H1 (cell line): Measurements from ENCODE around the gene RYR3. TPM values are rescaled to one million over a fixed set of nuclear protein-coding genes. Genes with fewer than 3 reads are reported as not detected.

Source experiments
- CTCF ChIA-PET: fragments of 300-600 bp; sonication (Branson Sonifier 250); formaldehyde crosslinking; loops from one replicate; lab custom pipeline; 2021; ENCODE audit not compliant: partially characterized antibody; lab: Charles Lee
- POLR2A ChIA-PET: fragments of 300-600 bp; sonication (Branson Sonifier 250); formaldehyde crosslinking; loops from one replicate; lab custom pipeline; 2021; ENCODE audit warnings: inconsistent platforms; ENCODE audit not compliant: partially characterized antibody; lab: Charles Lee
- DNase-seq, 2 experiments: peaks; one replicate each; pipeline versions ENCODE4 v3.0.0 to v3.0.0-alpha.2; 2010 to 2022; ENCODE audit warnings: low spot score in 2 of 2, low read depth in 1 of 2, mixed read lengths in 1 of 2
- FAIRE-seq: peaks from 2 replicates; lab custom pipeline; 2011; peaks lifted over from hg19 to GRCh38; lab: Jason Lieb, UNC
- H2AFZ ChIP-seq: 2 replicates; pipeline ENCODE4 v1.8.1; 2012; ENCODE audit warnings: low read length, inconsistent platforms
- H2AK5ac ChIP-seq: 2 replicates; pipeline ENCODE4 v1.6.1; 2013; ENCODE audit warnings: low read depth, low read length
- H2BK120ac ChIP-seq: replicated peaks from 2 replicates; pipeline ENCODE3; 2013; ENCODE audit warnings: low read depth, low read length, inconsistent platforms
- H2BK12ac ChIP-seq: 2 replicates; pipeline ENCODE4 v1.6.1; 2013; ENCODE audit warnings: low read depth, low read length
- H2BK15ac ChIP-seq: 2 replicates; pipeline ENCODE4 v1.6.1; 2013; ENCODE audit warnings: low read length
- H2BK20ac ChIP-seq: 2 replicates; pipeline ENCODE4 v1.6.1; 2013; ENCODE audit warnings: low read length
- H2BK5ac ChIP-seq: 2 replicates; pipeline ENCODE4 v1.6.1; 2013; ENCODE audit warnings: low read depth, low read length
- H3K14ac ChIP-seq: 2 replicates; pipeline ENCODE4 v1.6.1; 2013; ENCODE audit warnings: inconsistent platforms; ENCODE audit not compliant: insufficient read length
- H3K18ac ChIP-seq: 2 replicates; pipeline ENCODE4 v1.6.1; 2013; ENCODE audit warnings: low read length; ENCODE audit errors: extremely low read depth
- H3K23ac ChIP-seq: 2 replicates; pipeline ENCODE4 v1.6.1; 2013; ENCODE audit warnings: inconsistent platforms; ENCODE audit not compliant: insufficient read length
- H3K23me2 ChIP-seq: 2 replicates; pipeline ENCODE4 v1.6.1; 2013; ENCODE audit warnings: low read depth, low read length
- H3K27ac ChIP-seq: 2 replicates; pipeline ENCODE4 v1.6.1; 2011; ENCODE audit warnings: low read depth, low read length, inconsistent platforms
- H3K27me3 ChIP-seq, 4 experiments: replicated peaks in 1 of 4; 1 replicate in 1 of 4; 2 replicates in 3 of 4; pipeline versions ENCODE4 v1.6.1 to v1.8.1; 2011 to 2013; ENCODE audit warnings: low read length in 3 of 4, mild to moderate bottlenecking in 3 of 4, inconsistent platforms in 2 of 4, mixed read lengths in 2 of 4, moderate library complexity in 1 of 4; ENCODE audit not compliant: control insufficient read depth in 3 of 4, insufficient read depth in 3 of 4; ENCODE audit errors: extremely low read depth in 1 of 4
- H3K36me3 ChIP-seq, 4 experiments: 2 replicates each; pipeline versions ENCODE4 v1.6.1 to v1.8.1; 2011 to 2013; ENCODE audit warnings: mild to moderate bottlenecking in 4 of 4, low read length in 3 of 4, moderate library complexity in 2 of 4, control low read depth in 1 of 4, inconsistent platforms in 1 of 4; ENCODE audit not compliant: insufficient read depth in 4 of 4, control insufficient read depth in 2 of 4
- H3K4ac ChIP-seq: replicated peaks from 2 replicates; pipeline ENCODE3; 2013; ENCODE audit warnings: low read length, low read depth, mixed read lengths, inconsistent platforms; ENCODE audit not compliant: insufficient read length
- H3K4me1 ChIP-seq, 4 experiments: replicated peaks in 1 of 4; 1 replicate in 1 of 4; 2 replicates in 3 of 4; pipeline versions ENCODE4 v1.6.1 to v1.8.1; 2011 to 2013; ENCODE audit warnings: low read length in 3 of 4, inconsistent platforms in 2 of 4, mixed read lengths in 1 of 4; ENCODE audit not compliant: insufficient read depth in 4 of 4, control insufficient read depth in 3 of 4
- H3K4me2 ChIP-seq, 2 experiments: 2 replicates each; pipeline versions ENCODE4 v1.6.1 to v1.8.1; 2011 to 2013; ENCODE audit warnings: low read depth in 2 of 2, low read length in 2 of 2, control low read depth in 1 of 2, inconsistent platforms in 1 of 2, mild to moderate bottlenecking in 1 of 2; ENCODE audit not compliant: insufficient read depth in 1 of 2
- H3K4me3 ChIP-seq, 4 experiments: fragments of 200-600, 300-600 bp in 1 of 4; sonication (generic), shearing (Covaris generic), sonication (Bioruptor Twin) in 1 of 4; 2 replicates each; pipeline versions ENCODE4 v1.5.1 to v1.8.1; 2011 to 2016; ENCODE audit warnings: low read length in 4 of 4, low read depth in 3 of 4, control low read depth in 2 of 4, inconsistent platforms in 2 of 4, mild to moderate bottlenecking in 2 of 4, mixed read lengths in 1 of 4, moderate library complexity in 1 of 4; ENCODE audit not compliant: insufficient read depth in 2 of 4; ENCODE audit errors: extremely low read depth in 1 of 4
- H3K56ac ChIP-seq: replicated peaks from 2 replicates; pipeline ENCODE3; 2013; ENCODE audit warnings: low read depth, mild to moderate bottlenecking, mixed read lengths, low read length, inconsistent platforms; ENCODE audit not compliant: insufficient read length
- H3K79me1 ChIP-seq: 2 replicates; pipeline ENCODE4 v1.6.1; 2013; ENCODE audit warnings: low read depth, low read length, control low read depth
- H3K79me2 ChIP-seq, 2 experiments: 2 replicates each; pipeline versions ENCODE4 v1.6.1 to v1.8.1; 2012 to 2013; ENCODE audit warnings: low read length in 2 of 2, mild to moderate bottlenecking in 2 of 2, inconsistent platforms in 1 of 2; ENCODE audit not compliant: insufficient read depth in 2 of 2, control insufficient read depth in 1 of 2
- H3K9ac ChIP-seq, 4 experiments: replicated peaks in 1 of 4; 1 replicate in 1 of 4; 2 replicates in 3 of 4; pipeline versions ENCODE4 v1.6.1 to v1.8.1; 2011 to 2013; ENCODE audit warnings: low read depth in 3 of 4, low read length in 3 of 4, control low read depth in 2 of 4, mild to moderate bottlenecking in 2 of 4, moderate library complexity in 2 of 4, inconsistent platforms in 1 of 4; ENCODE audit errors: extremely low read depth in 1 of 4
- H3K9me3 ChIP-seq, 2 experiments: 2 replicates each; pipeline versions ENCODE4 v1.6.1 to v1.8.1; 2012 to 2013; ENCODE audit warnings: mild to moderate bottlenecking in 2 of 2, moderate library complexity in 2 of 2, control low read depth in 1 of 2, inconsistent platforms in 1 of 2, low read depth in 1 of 2, low read length in 1 of 2, mixed read lengths in 1 of 2; ENCODE audit not compliant: insufficient read depth in 2 of 2
- H4K20me1 ChIP-seq, 2 experiments: replicated peaks in 1 of 2; 2 replicates each; pipeline versions ENCODE3 to v1.8.1; 2011 to 2013; ENCODE audit warnings: inconsistent platforms in 2 of 2, low read length in 2 of 2, mild to moderate bottlenecking in 1 of 2; ENCODE audit not compliant: insufficient read depth in 2 of 2, control insufficient read depth in 1 of 2
- H4K5ac ChIP-seq: 2 replicates; pipeline ENCODE4 v1.6.1; 2013; ENCODE audit warnings: low read length, low read depth, mixed read lengths, inconsistent platforms; ENCODE audit not compliant: insufficient read length
- H4K8ac ChIP-seq: 2 replicates; pipeline ENCODE4 v1.8.0; 2013; ENCODE audit warnings: mild to moderate bottlenecking, moderate library complexity, low read length, inconsistent platforms; ENCODE audit not compliant: insufficient read depth; ENCODE audit errors: extremely low read depth
- H4K91ac ChIP-seq: replicated peaks from 2 replicates; pipeline ENCODE3; 2013; ENCODE audit warnings: low read length, mixed read lengths, inconsistent platforms; ENCODE audit not compliant: insufficient read length
- ASH2L ChIP-seq: fragments of 200-600, 300-600 bp; sonication (generic); IDR thresholded peaks from one replicate; pipeline ENCODE4 v1.7.1; 2017; ENCODE audit warnings: low read length
- CBX5 ChIP-seq: fragments of 300-800, 300-1000 bp; sonication (generic); IDR thresholded peaks from 2 replicates; pipeline ENCODE4 v1.7.1; 2016; ENCODE audit warnings: antibody characterized with exemption, low read length, low read depth
- CEBPB ChIP-seq: IDR thresholded peaks from 2 replicates; pipeline ENCODE4 v1.6.1; 2012; ENCODE audit warnings: low read depth, low read length
- EP300 ChIP-seq, 2 experiments: IDR thresholded peaks; 1 replicate in 1 of 2; 2 replicates in 1 of 2; pipeline ENCODE4 v1.6.1; 2011 to 2012; ENCODE audit warnings: low read depth in 2 of 2, low read length in 2 of 2, mild to moderate bottlenecking in 2 of 2, borderline replicate concordance in 1 of 2, inconsistent platforms in 1 of 2, moderate library complexity in 1 of 2
- HDAC6 ChIP-seq: IDR thresholded peaks from one replicate; pipeline ENCODE4 v1.7.1; 2012; ENCODE audit warnings: low read depth, mild to moderate bottlenecking, inconsistent platforms, low read length, moderate library complexity
- MAFK ChIP-seq: IDR thresholded peaks from 2 replicates; pipeline ENCODE4 v1.6.1; 2012; ENCODE audit warnings: low read depth, mild to moderate bottlenecking, improper control_type of control experiment, low read length
- NANOG ChIP-seq: IDR thresholded peaks from 2 replicates; pipeline ENCODE4 v1.6.1; 2011; ENCODE audit warnings: low read length, low read depth, mild to moderate bottlenecking, inconsistent platforms; ENCODE audit not compliant: insufficient read depth, poor library complexity, severe bottlenecking
- PHF8 ChIP-seq: fragments of 200-600 bp; sonication (generic); conservative IDR thresholded peaks from 2 replicates; pipeline ENCODE4 v1.7.1; 2012; ENCODE audit warnings: low read depth, mild to moderate bottlenecking, inconsistent platforms, low read length, moderate library complexity
- RAD21 ChIP-seq, 2 experiments: IDR thresholded peaks in 1 of 2; conservative IDR thresholded peaks in 1 of 2; 2 replicates each; pipeline ENCODE4 v1.6.1; 2011; ENCODE audit warnings: low read depth in 2 of 2, low read length in 2 of 2, improper control_type of control experiment in 1 of 2, inconsistent platforms in 1 of 2, mild to moderate bottlenecking in 1 of 2, moderate library complexity in 1 of 2
- RXRA ChIP-seq: IDR thresholded peaks from 2 replicates; pipeline ENCODE4 v1.6.1; 2011; ENCODE audit warnings: low read depth, mild to moderate bottlenecking, low read length, moderate library complexity; ENCODE audit not compliant: insufficient read depth
- TAF1 ChIP-seq: IDR thresholded peaks from 2 replicates; pipeline ENCODE4 v1.6.1; 2011; ENCODE audit warnings: mild to moderate bottlenecking, low read depth, low read length
- TAF7 ChIP-seq: optimal IDR thresholded peaks from 2 replicates; pipeline ENCODE3; 2011; ENCODE audit warnings: low read depth, mild to moderate bottlenecking, inconsistent platforms, low read length, moderate library complexity, borderline replicate concordance
- TBP ChIP-seq: IDR thresholded peaks from 2 replicates; pipeline ENCODE4 v1.6.1; 2011; ENCODE audit warnings: low read depth, low read length, improper control_type of control experiment
- YY1 ChIP-seq: IDR thresholded peaks from 2 replicates; pipeline ENCODE4 v1.6.1; 2011; ENCODE audit warnings: low read depth, mild to moderate bottlenecking, low read length
- ZNF274 ChIP-seq: IDR thresholded peaks from 2 replicates; pipeline ENCODE4 v1.7.0; 2012; ENCODE audit warnings: low read length, borderline replicate concordance; ENCODE audit errors: extremely low read depth
- WGBS, 2 experiments: shearing (Covaris generic) in 1 of 2; methylation state at CpG; one replicate each; pipeline versions ENCODE4 v1.1.6 to v1.1.7; 2013 to 2015; ENCODE audit warnings: low lambda C conversion rate in 2 of 2, mixed read lengths in 2 of 2, inconsistent platforms in 1 of 2, low coverage in 1 of 2, missing lambda C conversion rate in 1 of 2; ENCODE audit not compliant: insufficient replicate concordance in 2 of 2, insufficient coverage in 1 of 2, insufficient read length in 1 of 2; ENCODE audit errors: extremely low coverage in 1 of 2, missing lambda C conversion rate in 1 of 2; 5-methylcytosine and 5-hydroxymethylcytosine counted together
- polyA plus RNA-seq, 7 experiments: library from polyadenylated mRNA; depleted of rRNA in 3 of 7; stranded (reverse) in 5 of 7; unstranded in 2 of 7; fragments of >200 nt in 5 of 7; fragments of 200-250 nt in 2 of 7; gene quantifications; 1 replicate in 5 of 7; 2 replicates in 1 of 7; 4 replicates in 1 of 7; pipeline versions ENCODE4 v1.2.1 to v1.2.3, GENCODE V29; 2011 to 2013; ENCODE audit warnings: missing spikeins in 2 of 7, mixed read lengths in 2 of 7
- total RNA-seq: library from RNA; stranded (reverse); fragmentation: NEBNext Ultra II Directional; extraction: Animal tissue kit (Norgen Biotek cat#: 25700); gene quantifications from 2 replicates; pipeline ENCODE4 v1.2.1, GENCODE V29; 2021

Gene RYR3
- total and polyA plus RNA-seq, 2 of the 8 experiments (the other 6 are each of a cell fraction or from before 2014, with no cell fraction given): 0.33 to 3.4 TPM

GRCh38 chr15:33756961-33757360 lies 446.2 kb downstream of the RYR3 start:
- Histone ChIP-seq H3K23me2 (no peaks in the 10 kb centered on the region), H3K79me2 (no peaks in the 10 kb centered on the region), H3K56ac (no peak overlapping the region), H3K4me2 (no peak overlapping the region), H2AK5ac (no peak overlapping the region), H3K27me3 (no peaks in the 10 kb centered on the region), H3K9ac (no peak overlapping the region), H3K27ac (no peak overlapping the region), H3K4ac (no peak overlapping the region), H3K36me3 (no peaks in the 10 kb centered on the region), H2BK12ac (no peak overlapping the region), H3K4me3 (no peak overlapping the region), H4K5ac (no peak overlapping the region), H3K23ac (no peak overlapping the region), H3K14ac (no peak overlapping the region), H4K8ac (no peak overlapping the region), H2BK20ac (no peak overlapping the region), H4K20me1 (no peaks in the 10 kb centered on the region), H4K91ac (no peak overlapping the region), H3K18ac (no peak overlapping the region), H2BK120ac (no peak overlapping the region), H2BK5ac (no peak overlapping the region), H3K9me3 (no peaks in the 10 kb centered on the region), H2BK15ac (no peak overlapping the region), H3K79me1 (no peaks in the 10 kb centered on the region), H3K4me1 (no peaks in the 10 kb centered on the region), H2AFZ (no peak overlapping the region)
- 90% methylated on average over 5 of the region's 5 CpGs; no CpG with 5 or more reads in 1 of the 2 experiments for WGBS, 2 experiments
- ChIA-PET CTCF (interaction anchor here (0.9 to 3.9 kb wide), 3 partner anchors 10 to 19 kb away, joined by 3 to 13 read pairs (median 3); no protein-coding TSS in a partner anchor), POLR2A (no interaction called here)
- DNase-seq: no peak
- FAIRE-seq: no peak
- TF ChIP-seq RAD21 (IDR thresholded peaks at IDR 0.05 in 1 of 2, conservative IDR thresholded peaks at IDR 0.05 in 1 of 2; ENCODE audit: low read depth in 2 of 2, low read length in 2 of 2): no peak
- no peak for TF ChIP-seq NANOG
- no peak for TF ChIP-seq ASH2L
- no peak for TF ChIP-seq HDAC6
- TF ChIP-seq PHF8: no peak
- no peak for TF ChIP-seq TBP
- no peak for TF ChIP-seq TAF7
- no peak for TF ChIP-seq RXRA
- TF ChIP-seq TAF1: no peak
- TF ChIP-seq MAFK: no peak
- no peak for TF ChIP-seq ZNF274
- TF ChIP-seq CEBPB: no peak
- TF ChIP-seq CBX5: no peak
- no peak for TF ChIP-seq EP300 (IDR thresholded peaks at IDR 0.05; ENCODE audit: borderline replicate concordance in 1 of 2, low read depth in 2 of 2, low read length in 2 of 2)
- no peak for TF ChIP-seq YY1
